Gastroesophageal sphincter (tissue), 4 donors: ENCODE data around the gene TXNRD3. TPM values are rescaled to one million over a fixed set of nuclear protein-coding genes. Genes with fewer than 3 reads are reported as not detected.

Source experiments
- ATAC-seq: fragments of 150-250 bp; one replicate; pipeline ENCODE4 v1.9.1; 2016; ENCODE audit warnings: mild to moderate bottlenecking, moderate library complexity
- H3K27ac ChIP-seq, 4 donors: fragments of 200-600 bp; sonication (generic) in 3 of 4; 1 replicate in 3 of 4; 2 replicates in 1 of 4; pipeline ENCODE4 v1.5.1; 2016 to 2019
- H3K27me3 ChIP-seq: fragments of 200-600 bp; sonication (generic); one replicate; pipeline ENCODE4 v1.5.1; 2019
- H3K36me3 ChIP-seq, 2 donors: fragments of 200-600 bp; sonication (generic); one replicate each; pipeline ENCODE4 v1.5.1; 2019; ENCODE audit warnings: control low read depth in 1 of 2
- H3K4me1 ChIP-seq, 3 donors: fragments of 200-600 bp; sonication (generic); 1 replicate in 2 of 3; 2 replicates in 1 of 3; pipeline ENCODE4 v1.5.1; 2016 to 2019; ENCODE audit warnings: control low read depth in 2 of 3
- H3K4me3 ChIP-seq, 2 donors: fragments of 200-600 bp; sonication (generic); one replicate each; pipeline ENCODE4 v1.5.1; 2019; ENCODE audit warnings: mild to moderate bottlenecking in 1 of 2, moderate library complexity in 1 of 2
- H3K9me3 ChIP-seq, 3 donors: fragments of 200-600 bp; sonication (generic); one replicate each; pipeline ENCODE4 v1.5.1; 2017 to 2019; ENCODE audit warnings: control low read depth in 2 of 3
- EP300 ChIP-seq: sonication (generic); formaldehyde crosslinking; IDR thresholded peaks from one replicate; pipeline ENCODE4 v1.6.1; 2017; ENCODE audit warnings: antibody characterized with exemption, mild to moderate bottlenecking
- POLR2A ChIP-seq, 2 donors: fragments of 450-650 bp; IDR thresholded peaks; one replicate each; pipeline ENCODE4 v1.6.1; 2017; ENCODE audit warnings: antibody characterized with exemption in 2 of 2, mild to moderate bottlenecking in 2 of 2, moderate library complexity in 1 of 2
- POLR2AphosphoS5 ChIP-seq: sonication (generic); formaldehyde crosslinking; IDR thresholded peaks from one replicate; pipeline ENCODE4 v1.6.1; 2017; ENCODE audit warnings: antibody characterized with exemption
- WGBS, 2 donors: methylation state at CpG; one replicate each; pipeline ENCODE4 v1.1.5; 2018; ENCODE audit warnings: low coverage in 1 of 2; 5-methylcytosine and 5-hydroxymethylcytosine counted together
- total RNA-seq, 4 donors: library from RNA; depleted of rRNA; stranded (reverse); fragments of >200 nt; gene quantifications; one replicate each; pipeline ENCODE4 v1.1.0, GENCODE V29; 2016
- TF ChIP-seq, protein P1 (sequence below), 4 experiments: fragments of 200-600 bp in 2 of 4; fragments of 450-650 bp in 2 of 4; sonication (generic) in 1 of 4; IDR thresholded peaks; one replicate each; pipeline ENCODE4 v1.5.1; 2017 to 2019; ENCODE audit warnings: antibody characterized with exemption in 4 of 4, mild to moderate bottlenecking in 2 of 4, moderate library complexity in 2 of 4

The TXNRD3 gene
- total RNA-seq, 4 donors from 2014 or later: 14.3 to 24.7 (median 18.5) TPM

DNA sequence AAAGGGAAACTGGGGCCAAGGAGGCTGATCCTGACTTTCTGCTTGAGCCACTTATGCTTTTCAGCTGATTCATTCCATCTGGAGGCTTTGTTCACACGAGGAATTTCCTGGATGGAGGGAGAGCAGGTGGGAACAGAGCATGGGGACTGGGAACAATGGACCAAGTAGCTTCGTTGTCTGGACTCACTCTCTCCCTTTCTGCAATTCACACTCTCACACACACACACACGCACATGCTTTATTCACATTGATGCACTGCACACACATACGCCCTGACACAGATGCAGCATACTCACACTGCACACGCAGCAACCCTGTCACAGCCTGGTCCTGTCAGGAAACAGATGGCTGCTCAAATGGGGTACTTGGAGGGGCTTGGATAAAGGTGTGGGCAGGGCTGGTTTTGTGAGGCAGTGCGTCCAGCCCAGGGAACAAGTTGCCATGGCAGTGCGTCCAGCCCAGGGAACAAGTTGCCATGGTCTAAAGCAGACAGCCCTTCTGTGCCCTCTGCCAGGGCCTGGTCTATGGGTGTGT, 29.4 kb upstream of the TXNRD3 start:
- H3K36me3 ChIP-seq: no peaks in the 10 kb centered on the region
- 17 to 22% methylated on average over 3 of the region's 7 CpGs for WGBS, 2 donors
- H3K4me1 ChIP-seq: peaks cover 0 to 3% (median 0%) of the 10 kb centered on the region in 3 donors
- ATAC-seq: no peak
- TF ChIP-seq POLR2AphosphoS5: no peak
- TF ChIP-seq POLR2A (IDR thresholded peaks at IDR 0.05): no peak
- no peak for TF ChIP-seq EP300
- TF ChIP-seq, protein P1, sequence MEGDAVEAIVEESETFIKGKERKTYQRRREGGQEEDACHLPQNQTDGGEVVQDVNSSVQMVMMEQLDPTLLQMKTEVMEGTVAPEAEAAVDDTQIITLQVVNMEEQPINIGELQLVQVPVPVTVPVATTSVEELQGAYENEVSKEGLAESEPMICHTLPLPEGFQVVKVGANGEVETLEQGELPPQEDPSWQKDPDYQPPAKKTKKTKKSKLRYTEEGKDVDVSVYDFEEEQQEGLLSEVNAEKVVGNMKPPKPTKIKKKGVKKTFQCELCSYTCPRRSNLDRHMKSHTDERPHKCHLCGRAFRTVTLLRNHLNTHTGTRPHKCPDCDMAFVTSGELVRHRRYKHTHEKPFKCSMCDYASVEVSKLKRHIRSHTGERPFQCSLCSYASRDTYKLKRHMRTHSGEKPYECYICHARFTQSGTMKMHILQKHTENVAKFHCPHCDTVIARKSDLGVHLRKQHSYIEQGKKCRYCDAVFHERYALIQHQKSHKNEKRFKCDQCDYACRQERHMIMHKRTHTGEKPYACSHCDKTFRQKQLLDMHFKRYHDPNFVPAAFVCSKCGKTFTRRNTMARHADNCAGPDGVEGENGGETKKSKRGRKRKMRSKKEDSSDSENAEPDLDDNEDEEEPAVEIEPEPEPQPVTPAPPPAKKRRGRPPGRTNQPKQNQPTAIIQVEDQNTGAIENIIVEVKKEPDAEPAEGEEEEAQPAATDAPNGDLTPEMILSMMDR (IDR thresholded peaks at IDR 0.05): no peak
- H3K4me3 ChIP-seq: no peak overlapping the region
- no peaks in the 10 kb centered on the region for H3K9me3 ChIP-seq
- no peak overlapping the region for H3K27ac ChIP-seq
- peaks cover 6% of the 10 kb centered on the region for H3K27me3 ChIP-seq

DNA sequence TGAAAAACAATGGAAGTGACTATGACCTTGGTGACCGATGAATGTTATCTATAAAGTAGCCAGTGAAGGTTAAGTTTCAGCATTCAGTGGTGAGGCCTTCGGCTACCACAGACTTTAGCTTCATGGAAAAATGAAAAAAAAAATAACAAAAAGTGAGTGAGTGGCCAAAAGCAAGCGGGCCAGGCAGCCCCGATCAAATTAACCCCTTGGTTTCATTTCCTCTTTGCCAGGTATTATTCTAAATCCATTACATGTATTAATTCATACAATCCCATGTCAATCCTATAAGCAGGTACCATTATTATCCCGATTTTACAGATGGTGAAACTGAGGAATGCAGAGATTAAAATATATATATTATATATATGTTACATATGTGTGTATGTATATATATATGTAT, 28.1 kb upstream of the TXNRD3 start:
- Histone ChIP-seq H3K4me3 (no peak overlapping the region), H3K9me3 (no peaks in the 10 kb centered on the region), H3K36me3 (no peaks in the 10 kb centered on the region), H3K4me1 (peaks cover 0 to 8% (median 0%) of the 10 kb centered on the region in 3 donors), H3K27me3 (peaks cover 18% of the 10 kb centered on the region), H3K27ac (no peak overlapping the region)
- TF ChIP-seq POLR2AphosphoS5: no peak
- TF ChIP-seq EP300: no peak
- TF ChIP-seq, protein P1 (IDR thresholded peaks at IDR 0.05): no peak
- no peak for TF ChIP-seq POLR2A (IDR thresholded peaks at IDR 0.05)
- no peak for ATAC-seq
- 62 to 73% methylated on average over 4 to 5 of the region's 5 CpGs for WGBS, 2 donors

DNA sequence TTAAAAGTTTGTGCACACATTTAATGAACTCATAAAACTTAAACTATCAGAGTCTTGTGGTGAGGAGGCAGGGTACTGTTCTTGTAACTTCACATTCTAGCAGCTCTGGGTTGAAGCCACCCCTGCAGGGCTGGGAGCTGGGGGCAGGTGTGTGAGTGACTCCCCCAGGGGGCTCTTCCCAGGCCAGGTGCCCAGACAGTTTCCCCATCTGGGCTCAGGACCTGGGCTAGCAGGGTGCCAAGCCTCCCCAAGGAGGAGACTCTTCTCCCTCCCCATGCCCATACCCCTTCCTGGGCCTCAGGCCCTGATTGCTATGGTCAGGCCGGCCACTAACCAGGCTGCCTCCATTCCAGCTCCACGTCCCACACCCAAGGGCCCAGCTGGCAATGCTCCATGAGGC, 27.1 kb upstream of the TXNRD3 start:
- Histone ChIP-seq H3K27ac (no peak overlapping the region), H3K27me3 (peaks cover 25% of the 10 kb centered on the region), H3K4me1 (peaks cover 0 to 8% (median 0%) of the 10 kb centered on the region in 3 donors), H3K36me3 (no peaks in the 10 kb centered on the region), H3K4me3 (no peak overlapping the region), H3K9me3 (no peaks in the 10 kb centered on the region)
- no CpG with 5 or more reads among the region's 2 CpGs for WGBS, 2 donors
- TF ChIP-seq POLR2A (IDR thresholded peaks at IDR 0.05) (no peak), POLR2AphosphoS5 (no peak), EP300 (no peak)
- TF ChIP-seq, protein P1 (IDR thresholded peaks at IDR 0.05): no peak
- no peak for ATAC-seq

DNA sequence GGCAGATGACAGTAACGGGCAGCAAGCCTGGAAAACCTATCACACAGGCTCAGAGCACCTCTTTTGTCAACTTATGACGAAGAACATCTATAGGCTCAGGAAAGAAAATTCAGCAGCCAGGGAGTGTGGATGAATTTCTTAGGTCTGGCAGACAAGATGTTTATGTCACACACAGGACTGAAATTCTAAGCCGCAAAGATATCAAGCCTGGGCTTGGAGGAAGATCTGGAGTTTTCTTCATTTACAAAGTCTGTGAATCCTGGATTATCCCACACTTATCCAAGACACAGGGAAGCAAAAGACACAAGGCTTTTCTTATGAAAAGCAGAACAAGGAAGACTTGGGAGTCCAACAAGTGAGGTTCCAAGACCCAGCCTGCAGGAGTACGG, 25.7 kb upstream of the TXNRD3 start:
- no peak for ATAC-seq
- no peak overlapping the region for H3K27ac ChIP-seq
- H3K9me3 ChIP-seq: no peaks in the 10 kb centered on the region
- H3K36me3 ChIP-seq: no peaks in the 10 kb centered on the region
- H3K27me3 ChIP-seq: peaks cover 32% of the 10 kb centered on the region
- TF ChIP-seq POLR2A (IDR thresholded peaks at IDR 0.05) (no peak), POLR2AphosphoS5 (no peak), EP300 (no peak)
- TF ChIP-seq, protein P1 (IDR thresholded peaks at IDR 0.05): no peak
- peaks cover 0 to 8% (median 0%) of the 10 kb centered on the region in 3 donors for H3K4me1 ChIP-seq
- H3K4me3 ChIP-seq: no peak overlapping the region
- WGBS, 2 donors: 69 to 78% methylated on average over 4 of the region's 4 CpGs
